GM19043 (cell line): ENCODE results near the gene RPRD2.

Experiments
- ATAC-seq: cut with Tn5 transposase; IDR thresholded peaks from one replicate; pipeline ENCODE4 v1.9.1; 2021; ENCODE audit warnings: low read depth; ENCODE audit not compliant: unreplicated experiment

RPRD2 gene

GRCh38 chr1:150464422-150464826, 100.5 kb downstream of the RPRD2 start:
- ATAC-seq: no peak

- no peak for ATAC-seq
Measured at GRCh38 chr1:150466964-150467363, 103.0 kb downstream of the RPRD2 start.

GRCh38 chr1:150469291-150469690, 105.3 kb downstream of the RPRD2 start:
- no peak for ATAC-seq

- no peak for ATAC-seq
Measured at GRCh38 chr1:150472601-150473200, 108.8 kb downstream of the RPRD2 start.

- ATAC-seq: no peak
Measured at GRCh38 chr1:150473659-150474058, 109.7 kb downstream of the RPRD2 start.

- ATAC-seq: no peak
Measured at GRCh38 chr1:150474869-150475268, 110.9 kb downstream of the RPRD2 start.

- no peak for ATAC-seq
Measured at GRCh38 chr1:150476754-150477153, 112.8 kb downstream of the RPRD2 start.

- ATAC-seq: no peak
Measured at GRCh38 chr1:150477320-150477719, 113.4 kb downstream of the RPRD2 start.

- no peak for ATAC-seq
Measured at GRCh38 chr1:150477733-150478132, 113.8 kb downstream of the RPRD2 start.

GRCh38 chr1:150479370-150479769, 115.4 kb downstream of the RPRD2 start:
- no peak for ATAC-seq

GRCh38 chr1:150479927-150480352, 116.0 kb downstream of the RPRD2 start:
- no peak for ATAC-seq

GRCh38 chr1:150484431-150484830, 120.5 kb downstream of the RPRD2 start:
- ATAC-seq: no peak

GRCh38 chr1:150484861-150485260, 120.9 kb downstream of the RPRD2 start:
- no peak for ATAC-seq

GRCh38 chr1:150486966-150487762, 123.2 kb downstream of the RPRD2 start, which contains the start of gene TARS2:
TSS of gene TARS2 (plus strand) at chr1:150487419. CDS start at chr1:150487451, 32 bp downstream.
- ATAC-seq: peak; percentile 100

- no peak for ATAC-seq
Measured at GRCh38 chr1:150487763-150488115, 123.8 kb downstream of the RPRD2 start.

GRCh38 chr1:150493175-150493574, 129.2 kb downstream of the RPRD2 start:
- ATAC-seq: no peak

GRCh38 chr1:150498342-150498741, 134.4 kb downstream of the RPRD2 start:
- no peak for ATAC-seq

- ATAC-seq: no peak
Measured at GRCh38 chr1:150505431-150505830, 141.5 kb downstream of the RPRD2 start.

- no peak for ATAC-seq
Measured at GRCh38 chr1:150507912-150508864, 144.2 kb downstream of the RPRD2 start, which contains the start of gene ECM1. TSS of gene ECM1 (plus strand) at chr1:150508109. CDS start at chr1:150508210, 101 bp downstream.

- ATAC-seq: no peak
Measured at GRCh38 chr1:150508982-150509381, 145.0 kb downstream of the RPRD2 start.

- ATAC-seq: no peak
Measured at GRCh38 chr1:150511551-150511950, 147.6 kb downstream of the RPRD2 start.
